ENCODE measurements around the gene MGST3. TPM values are rescaled to one million over a fixed set of nuclear protein-coding genes. Genes with fewer than 3 reads are reported as not detected.
"Not testable (repeated sequence)": the region's sequence is repeated elsewhere in the genome, so short reads cannot be mapped to it uniquely, and the experiment has no call there.

MGST3 gene
- total RNA-seq, 2 donors from 2014 or later, result 56.7 to 70.0 TPM

DNA sequence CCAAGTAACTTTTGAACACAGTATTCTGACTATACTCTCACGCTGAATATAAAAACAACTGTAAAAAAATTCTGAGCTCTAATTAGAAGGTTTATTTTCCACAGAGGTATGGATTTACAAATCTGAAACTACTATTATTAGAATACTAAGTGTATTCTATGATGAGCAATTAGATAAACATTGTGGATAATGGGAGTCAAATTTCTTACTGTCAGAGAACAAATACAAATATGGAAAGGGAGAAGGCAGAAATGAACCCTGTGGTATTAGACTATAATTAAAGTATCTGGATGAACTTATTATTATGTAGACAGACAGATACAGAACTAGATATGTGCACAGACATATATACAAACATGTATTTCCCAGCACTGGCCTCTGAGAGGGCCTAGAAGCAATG, 44.8 kb downstream of the MGST3 start:
- 97 to 100% methylated on average over 1 of the region's 1 CpG for WGBS, 2 donors
- DNase-seq (no peak), ATAC-seq (no peak)
- intact Hi-C loops (cut with DNase I), result no loop called here
- TF ChIP-seq, protein P1, sequence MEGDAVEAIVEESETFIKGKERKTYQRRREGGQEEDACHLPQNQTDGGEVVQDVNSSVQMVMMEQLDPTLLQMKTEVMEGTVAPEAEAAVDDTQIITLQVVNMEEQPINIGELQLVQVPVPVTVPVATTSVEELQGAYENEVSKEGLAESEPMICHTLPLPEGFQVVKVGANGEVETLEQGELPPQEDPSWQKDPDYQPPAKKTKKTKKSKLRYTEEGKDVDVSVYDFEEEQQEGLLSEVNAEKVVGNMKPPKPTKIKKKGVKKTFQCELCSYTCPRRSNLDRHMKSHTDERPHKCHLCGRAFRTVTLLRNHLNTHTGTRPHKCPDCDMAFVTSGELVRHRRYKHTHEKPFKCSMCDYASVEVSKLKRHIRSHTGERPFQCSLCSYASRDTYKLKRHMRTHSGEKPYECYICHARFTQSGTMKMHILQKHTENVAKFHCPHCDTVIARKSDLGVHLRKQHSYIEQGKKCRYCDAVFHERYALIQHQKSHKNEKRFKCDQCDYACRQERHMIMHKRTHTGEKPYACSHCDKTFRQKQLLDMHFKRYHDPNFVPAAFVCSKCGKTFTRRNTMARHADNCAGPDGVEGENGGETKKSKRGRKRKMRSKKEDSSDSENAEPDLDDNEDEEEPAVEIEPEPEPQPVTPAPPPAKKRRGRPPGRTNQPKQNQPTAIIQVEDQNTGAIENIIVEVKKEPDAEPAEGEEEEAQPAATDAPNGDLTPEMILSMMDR (IDR thresholded peaks at IDR 0.05), result no peak
- TF ChIP-seq POLR2A (IDR thresholded peaks at IDR 0.05), result no peak
- Histone ChIP-seq H3K36me3 (replicated peaks in 1 of 2; ENCODE audit: insufficient read depth in 1 of 2, low read depth in 2 of 2) (peaks cover 0 to 9% of the 10 kb centered on the region in 2 donors), H3K4me1 (no peaks in the 10 kb centered on the region), H3K27me3 (no peaks in the 10 kb centered on the region), H3K9me3 (no peaks in the 10 kb centered on the region), H3K4me3 (no peak overlapping the region), H3K27ac (no peak overlapping the region)

DNA sequence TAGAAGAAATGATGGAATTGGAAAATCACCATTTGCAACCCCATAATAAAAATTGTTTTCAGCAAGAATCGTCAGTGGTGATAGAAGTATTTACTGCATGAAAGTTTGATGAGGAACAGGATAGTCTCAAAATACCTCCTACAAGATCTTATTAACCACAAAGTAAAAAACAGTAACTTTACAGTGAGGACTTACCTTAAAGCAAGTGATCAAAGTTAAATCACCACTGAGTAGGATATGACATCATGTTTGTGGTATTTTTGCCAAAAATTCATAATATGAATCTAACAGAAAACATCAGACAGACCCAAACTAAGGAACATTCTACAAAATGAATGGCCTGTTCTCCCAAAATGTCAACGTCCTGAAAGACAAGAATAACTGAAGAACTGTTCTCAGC, 47.5 kb downstream of the MGST3 start:
- Histone ChIP-seq H3K4me1 (peaks cover under 1% of the 10 kb centered on the region), H3K9me3 (no peaks in the 10 kb centered on the region), H3K27ac (no peak overlapping the region), H3K36me3 (replicated peaks in 1 of 2; ENCODE audit: insufficient read depth in 1 of 2, low read depth in 2 of 2) (peaks cover 0 to 11% of the 10 kb centered on the region in 2 donors), H3K27me3 (no peaks in the 10 kb centered on the region), H3K4me3 (no peak overlapping the region)
- TF ChIP-seq, protein P1 (IDR thresholded peaks at IDR 0.05), result no peak
- no peak for TF ChIP-seq POLR2A (IDR thresholded peaks at IDR 0.05)
- no peak for ATAC-seq
- 0 to 23% methylated on average over 2 of the region's 2 CpGs for WGBS, 2 donors
- intact Hi-C loops (cut with DNase I), result no loop called here
- DNase-seq, result no peak

DNA sequence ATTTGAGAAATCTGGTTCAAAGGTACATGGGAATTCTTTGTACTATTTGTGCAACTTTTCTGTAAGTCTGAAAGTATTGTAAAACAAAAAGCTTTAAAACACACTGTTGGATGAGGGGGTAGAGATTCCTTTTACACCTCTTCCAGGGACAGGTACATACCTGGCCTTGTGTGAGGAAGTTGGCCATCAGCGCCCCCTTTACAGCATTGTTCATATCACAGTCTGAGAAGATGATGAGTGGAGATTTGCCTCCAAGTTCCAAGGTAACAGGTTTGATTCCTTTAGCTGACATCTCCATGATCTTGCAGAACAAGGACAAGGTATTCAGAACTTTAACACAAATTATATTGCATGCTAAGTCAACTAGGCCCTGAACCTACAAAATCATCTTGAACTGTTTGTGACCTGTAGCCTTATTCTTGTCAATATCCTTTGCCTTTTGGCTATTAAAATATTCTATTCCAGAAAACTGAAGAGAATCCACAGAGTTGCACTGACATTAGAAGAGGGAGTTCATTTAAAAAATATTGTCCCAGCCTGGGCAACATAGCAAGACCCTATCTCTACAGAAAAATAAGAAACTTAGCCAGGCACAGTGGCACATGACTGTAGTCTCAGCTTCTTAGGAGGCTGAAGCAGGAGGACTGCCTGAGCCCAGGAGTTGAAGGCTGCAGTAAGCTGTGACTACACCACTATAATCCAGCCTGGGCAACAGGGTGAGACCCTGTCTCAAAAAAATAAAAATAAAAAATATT, 48.4 kb downstream of the MGST3 start:
- Histone ChIP-seq H3K36me3 (replicated peaks in 1 of 2; ENCODE audit: insufficient read depth in 1 of 2, low read depth in 2 of 2) (peaks cover 0 to 11% of the 10 kb centered on the region in 2 donors), H3K27ac (no peak overlapping the region), H3K4me3 (no peak overlapping the region), H3K27me3 (no peaks in the 10 kb centered on the region), H3K4me1 (peaks cover 10% of the 10 kb centered on the region), H3K9me3 (no peaks in the 10 kb centered on the region)
- TF ChIP-seq POLR2A (IDR thresholded peaks at IDR 0.05), result no peak
- TF ChIP-seq, protein P1 (IDR thresholded peaks at IDR 0.05), result no peak
- WGBS, 2 donors, result 33 to 100% methylated on average over 1 of the region's 1 CpG
- no peak for ATAC-seq
- intact Hi-C loops (cut with DNase I), result no loop called here
- DNase-seq, result no peak

DNA sequence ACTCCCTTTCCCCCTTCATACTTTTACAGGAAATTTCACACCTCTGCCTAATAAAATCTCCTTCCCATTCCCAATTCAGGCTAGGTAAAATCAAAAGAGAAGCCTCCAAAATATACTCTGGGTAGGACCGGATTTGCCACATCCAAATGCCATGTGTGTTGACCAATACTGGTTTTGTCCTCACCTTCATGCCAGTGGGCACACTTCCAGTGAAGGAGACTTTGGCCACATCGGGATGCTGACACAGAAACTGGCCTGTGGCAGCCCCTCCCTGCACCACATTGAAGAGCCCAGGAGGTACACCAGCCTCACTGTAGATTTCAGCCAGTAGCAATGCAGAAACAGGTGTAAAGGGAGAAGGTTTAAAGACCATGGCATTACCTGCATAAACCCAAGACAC, 49.3 kb downstream of the MGST3 start:
- peaks cover 0 to 11% of the 10 kb centered on the region in 2 donors for H3K36me3 ChIP-seq (replicated peaks in 1 of 2; ENCODE audit: insufficient read depth in 1 of 2, low read depth in 2 of 2)
- peaks cover 10% of the 10 kb centered on the region for H3K4me1 ChIP-seq
- H3K27me3 ChIP-seq, result no peaks in the 10 kb centered on the region
- H3K27ac ChIP-seq, result no peak overlapping the region
- intact Hi-C loops (cut with DNase I), result no loop called here
- TF ChIP-seq, protein P1 (IDR thresholded peaks at IDR 0.05), result no peak
- TF ChIP-seq POLR2A (IDR thresholded peaks at IDR 0.05), result no peak
- H3K9me3 ChIP-seq, result no peaks in the 10 kb centered on the region
- 69 to 77% methylated on average over 2 of the region's 2 CpGs for WGBS, 2 donors
- DNase-seq (no peak), ATAC-seq (no peak)
- H3K4me3 ChIP-seq, result no peak overlapping the region

DNA sequence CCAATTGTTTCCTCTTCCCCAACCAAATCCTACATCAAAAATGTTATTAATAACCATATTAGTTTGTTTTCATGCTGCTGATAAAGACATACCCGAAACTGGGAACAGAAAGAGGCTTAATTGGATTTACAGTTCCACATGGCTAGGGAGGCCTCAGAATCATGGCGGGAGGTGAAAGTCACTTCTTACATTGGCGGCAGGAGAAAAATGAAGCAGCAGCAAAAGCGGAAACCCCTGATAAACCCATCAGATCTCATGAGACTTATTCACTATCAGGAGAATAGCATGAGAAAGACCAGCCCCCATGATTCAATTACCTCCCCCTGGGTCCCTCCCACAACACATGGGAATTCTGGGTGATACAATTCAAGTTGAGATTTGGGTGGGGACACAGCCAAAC, 49.7 kb downstream of the MGST3 start:
- H3K4me1 ChIP-seq; H3K27me3 ChIP-seq; DNase-seq; intact Hi-C loops (cut with DNase I); ATAC-seq; H3K9me3 ChIP-seq; H3K4me3 ChIP-seq; H3K27ac ChIP-seq: not testable (repeated sequence)
- H3K36me3 ChIP-seq (replicated peaks in 1 of 2; ENCODE audit: insufficient read depth in 1 of 2, low read depth in 2 of 2), result peaks cover 0 to 11% of the 10 kb centered on the region in 2 donors
- 97 to 99% methylated on average over 4 of the region's 4 CpGs for WGBS, 2 donors

Measured in body of pancreas (tissue), 4 donors.